NB4 (cell line): ENCODE results near the gene PDE6B.

Source experiments
- DNase-seq: peaks from one replicate; pipeline ENCODE4 v3.0.0; 2010; ENCODE audit warnings: low read depth
- H3K4me3 ChIP-seq: one replicate; pipeline ENCODE4 v1.5.1; 2011; ENCODE audit warnings: mild to moderate bottlenecking, low read depth, low read length, moderate library complexity
- MYC ChIP-seq: IDR thresholded peaks from 2 replicates; pipeline ENCODE4 v1.6.1; 2011; ENCODE audit warnings: low read depth, low read length
- POLR2A ChIP-seq: IDR thresholded peaks from 2 replicates; pipeline ENCODE4 v1.6.1; 2011; ENCODE audit warnings: mild to moderate bottlenecking; ENCODE audit not compliant: insufficient read length; ENCODE audit errors: extremely low read depth
- TF ChIP-seq, protein P1 (sequence below): IDR thresholded peaks from 2 replicates; pipeline ENCODE4 v1.6.1; 2011; ENCODE audit warnings: low read depth, low read length
- TF ChIP-seq, protein P2 (sequence below): IDR thresholded peaks from one replicate; pipeline ENCODE4 v1.5.1; 2012; ENCODE audit warnings: low read depth, low read length

PDE6B gene

DNA sequence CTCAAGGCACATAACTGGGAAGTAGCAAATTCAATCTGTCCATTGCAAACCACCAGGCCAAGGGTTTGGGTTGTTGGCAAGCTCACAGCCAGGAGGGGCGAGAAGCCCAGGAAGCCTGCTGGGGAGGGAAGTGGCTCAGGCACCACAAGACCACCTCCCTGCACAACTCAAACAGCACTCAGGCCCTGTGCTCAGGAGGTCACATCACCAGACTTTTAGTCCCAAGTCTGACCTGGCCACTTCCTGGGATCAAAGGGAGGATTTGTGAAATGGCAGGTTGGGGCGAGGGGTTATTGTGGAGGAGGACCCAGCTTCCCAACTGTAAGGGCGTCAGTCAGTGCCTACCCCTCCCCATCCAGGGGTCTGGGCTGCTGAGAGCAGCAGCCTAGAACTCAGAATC, 46.4 kb downstream of the PDE6B start:
- H3K4me3 ChIP-seq: no peak overlapping the region
- no peak for DNase-seq
- TF ChIP-seq MYC (no peak), POLR2A (no peak)

DNA sequence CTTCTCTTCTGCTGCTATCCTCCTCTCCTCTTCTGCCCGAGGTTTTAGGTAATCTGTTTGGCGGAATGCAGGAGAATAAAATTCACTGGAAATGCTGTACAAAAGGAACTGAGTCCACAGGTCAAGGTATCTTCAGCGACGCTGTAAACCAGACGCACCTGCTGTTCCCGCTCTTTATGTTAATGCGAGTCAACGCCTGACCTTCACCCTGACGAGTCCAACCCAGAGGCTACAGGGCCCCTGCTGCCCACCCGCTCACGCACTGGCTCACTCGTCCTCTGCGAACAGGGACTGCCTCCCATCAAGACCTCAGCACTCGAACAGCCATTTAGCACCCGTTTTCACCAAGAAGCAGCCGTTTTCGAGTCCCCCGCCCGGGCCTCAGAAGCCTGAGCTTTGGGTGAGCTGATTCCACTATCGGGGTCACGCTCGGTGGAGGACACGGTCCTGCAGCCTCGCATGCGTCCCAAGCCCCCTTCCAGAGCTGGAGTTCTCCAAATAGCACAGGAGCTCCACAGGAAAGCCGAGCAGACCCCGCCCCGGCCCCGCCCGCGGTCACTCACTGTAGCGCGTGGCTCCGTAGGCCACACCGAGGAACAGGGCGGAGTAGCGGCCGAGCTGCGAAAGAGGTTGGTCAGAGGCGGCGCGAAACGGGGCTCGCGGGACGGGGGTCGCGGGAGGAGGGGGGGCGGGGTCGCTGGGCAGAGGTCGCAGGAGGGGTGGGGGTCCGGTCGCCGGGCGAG, 48.1 kb downstream of the PDE6B start:
- peak overlapping the region; percentile 84 for H3K4me3 ChIP-seq
- no peak for TF ChIP-seq MYC
- TF ChIP-seq POLR2A: no peak
- TF ChIP-seq, protein P1, sequence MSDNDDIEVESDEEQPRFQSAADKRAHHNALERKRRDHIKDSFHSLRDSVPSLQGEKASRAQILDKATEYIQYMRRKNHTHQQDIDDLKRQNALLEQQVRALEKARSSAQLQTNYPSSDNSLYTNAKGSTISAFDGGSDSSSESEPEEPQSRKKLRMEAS: no peak
- TF ChIP-seq, protein P2, sequence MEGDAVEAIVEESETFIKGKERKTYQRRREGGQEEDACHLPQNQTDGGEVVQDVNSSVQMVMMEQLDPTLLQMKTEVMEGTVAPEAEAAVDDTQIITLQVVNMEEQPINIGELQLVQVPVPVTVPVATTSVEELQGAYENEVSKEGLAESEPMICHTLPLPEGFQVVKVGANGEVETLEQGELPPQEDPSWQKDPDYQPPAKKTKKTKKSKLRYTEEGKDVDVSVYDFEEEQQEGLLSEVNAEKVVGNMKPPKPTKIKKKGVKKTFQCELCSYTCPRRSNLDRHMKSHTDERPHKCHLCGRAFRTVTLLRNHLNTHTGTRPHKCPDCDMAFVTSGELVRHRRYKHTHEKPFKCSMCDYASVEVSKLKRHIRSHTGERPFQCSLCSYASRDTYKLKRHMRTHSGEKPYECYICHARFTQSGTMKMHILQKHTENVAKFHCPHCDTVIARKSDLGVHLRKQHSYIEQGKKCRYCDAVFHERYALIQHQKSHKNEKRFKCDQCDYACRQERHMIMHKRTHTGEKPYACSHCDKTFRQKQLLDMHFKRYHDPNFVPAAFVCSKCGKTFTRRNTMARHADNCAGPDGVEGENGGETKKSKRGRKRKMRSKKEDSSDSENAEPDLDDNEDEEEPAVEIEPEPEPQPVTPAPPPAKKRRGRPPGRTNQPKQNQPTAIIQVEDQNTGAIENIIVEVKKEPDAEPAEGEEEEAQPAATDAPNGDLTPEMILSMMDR: no peak
- DNase-seq: peak; percentile 58

DNA sequence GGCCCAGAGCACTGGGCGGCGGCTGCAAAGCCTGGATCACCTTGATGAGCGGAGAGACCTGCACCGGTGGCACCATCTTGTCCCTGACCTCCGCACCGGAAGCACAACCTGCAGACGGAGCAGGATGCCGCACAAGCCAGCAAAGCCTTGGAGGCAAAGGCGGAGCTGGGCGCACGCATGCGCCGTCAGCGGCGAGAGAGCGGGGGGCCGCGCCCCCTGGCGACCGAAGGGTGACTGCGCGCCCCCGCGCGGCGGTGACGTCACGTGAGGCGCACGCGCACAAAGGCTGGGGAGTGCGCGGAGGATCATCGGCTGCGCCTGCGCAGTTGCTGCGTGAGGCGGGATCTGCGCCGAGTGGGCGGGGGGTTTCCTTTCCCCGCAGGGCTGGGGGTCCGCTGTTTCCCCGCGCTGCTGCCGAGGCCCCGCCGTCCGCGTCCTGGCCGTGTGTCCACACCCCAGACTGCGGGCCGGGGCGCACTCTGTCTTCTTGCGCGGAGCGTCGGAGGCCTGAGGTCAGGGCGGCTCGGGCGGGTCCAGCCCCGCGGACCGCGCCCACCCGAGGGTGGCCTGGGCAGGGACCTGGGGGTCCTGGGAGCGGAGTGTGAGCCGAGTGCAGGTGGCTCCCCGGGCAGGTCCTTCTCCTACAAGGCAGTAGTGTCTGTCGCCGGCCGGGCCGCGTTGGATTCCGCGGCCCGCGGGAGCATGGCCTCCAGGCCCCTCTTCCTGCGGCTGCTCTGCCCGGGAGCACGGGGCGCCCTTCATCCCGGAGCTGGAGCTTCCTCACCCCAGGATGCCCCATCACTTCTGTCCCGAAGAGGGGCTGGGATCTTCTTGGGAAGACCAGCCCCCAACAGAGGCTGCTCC, 49.0 kb downstream of the PDE6B start, which contains the start of the genes ATP5ME and MYL5:
ATP5ME (minus strand) TSS at position 105 of the 864 bp plus-strand sequence; CDS start at position 76, 29 bp downstream.
MYL5 (plus strand) TSS at position 371 of the 864 bp plus-strand sequence. CDS start 3,485 bp downstream, outside the sequence.
- peak within 1 kb of the TSS; percentile 84 for H3K4me3 ChIP-seq
- DNase-seq: peak; percentile 97
- TF ChIP-seq POLR2A (peak; percentile 88), MYC (peak; percentile 63)
- TF ChIP-seq, protein P2: peak; percentile 98
- TF ChIP-seq, protein P1: peak; percentile 88

DNA sequence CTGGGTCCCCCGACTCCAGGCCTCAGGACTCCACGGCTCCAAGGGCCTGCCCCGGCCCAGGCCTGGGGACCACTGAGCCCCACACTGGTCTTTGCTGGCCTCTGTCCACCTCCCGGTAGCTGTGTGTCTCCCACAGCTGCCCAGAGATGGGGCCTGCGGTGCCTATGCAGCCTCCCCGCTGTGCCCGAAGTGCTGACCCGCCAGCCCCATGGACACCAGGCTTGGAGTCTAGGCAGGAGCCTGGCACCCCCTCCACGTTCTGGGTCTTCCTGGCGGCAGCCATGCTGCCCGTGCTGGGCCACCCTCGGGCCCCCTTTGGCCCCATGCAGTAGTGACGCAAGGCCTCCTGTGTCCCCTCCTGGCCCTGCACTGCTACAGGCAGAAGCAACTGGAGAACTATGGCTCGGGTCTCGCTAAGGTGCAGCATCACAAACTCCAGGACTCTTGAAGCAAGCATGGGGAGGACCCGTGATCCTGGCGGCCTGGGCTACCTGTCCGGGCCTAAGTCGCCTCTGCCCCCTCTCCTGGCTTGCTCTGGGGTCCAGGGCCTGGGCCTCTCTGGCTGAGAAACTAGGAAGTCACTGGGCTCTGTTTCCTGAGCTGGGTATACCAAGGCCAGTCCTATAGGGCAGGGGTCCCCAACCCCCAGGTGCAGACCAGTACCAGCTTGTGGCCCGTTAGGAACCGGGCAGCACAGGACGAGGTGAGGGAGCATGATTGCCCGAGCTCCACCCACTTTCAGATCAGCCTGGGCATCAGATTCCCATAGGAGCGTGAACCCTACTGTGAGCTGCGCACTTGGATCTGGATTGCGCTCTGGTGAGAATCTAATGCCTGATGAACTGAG, 49.9 kb downstream of the PDE6B start:
- DNase-seq: peak; percentile 69
- no peak for TF ChIP-seq MYC
- TF ChIP-seq POLR2A: peak; percentile 24
- TF ChIP-seq, protein P1: peak; percentile 12; the same call in 1 of the 2 replicates
- peak overlapping the region; percentile 78 for H3K4me3 ChIP-seq

DNA sequence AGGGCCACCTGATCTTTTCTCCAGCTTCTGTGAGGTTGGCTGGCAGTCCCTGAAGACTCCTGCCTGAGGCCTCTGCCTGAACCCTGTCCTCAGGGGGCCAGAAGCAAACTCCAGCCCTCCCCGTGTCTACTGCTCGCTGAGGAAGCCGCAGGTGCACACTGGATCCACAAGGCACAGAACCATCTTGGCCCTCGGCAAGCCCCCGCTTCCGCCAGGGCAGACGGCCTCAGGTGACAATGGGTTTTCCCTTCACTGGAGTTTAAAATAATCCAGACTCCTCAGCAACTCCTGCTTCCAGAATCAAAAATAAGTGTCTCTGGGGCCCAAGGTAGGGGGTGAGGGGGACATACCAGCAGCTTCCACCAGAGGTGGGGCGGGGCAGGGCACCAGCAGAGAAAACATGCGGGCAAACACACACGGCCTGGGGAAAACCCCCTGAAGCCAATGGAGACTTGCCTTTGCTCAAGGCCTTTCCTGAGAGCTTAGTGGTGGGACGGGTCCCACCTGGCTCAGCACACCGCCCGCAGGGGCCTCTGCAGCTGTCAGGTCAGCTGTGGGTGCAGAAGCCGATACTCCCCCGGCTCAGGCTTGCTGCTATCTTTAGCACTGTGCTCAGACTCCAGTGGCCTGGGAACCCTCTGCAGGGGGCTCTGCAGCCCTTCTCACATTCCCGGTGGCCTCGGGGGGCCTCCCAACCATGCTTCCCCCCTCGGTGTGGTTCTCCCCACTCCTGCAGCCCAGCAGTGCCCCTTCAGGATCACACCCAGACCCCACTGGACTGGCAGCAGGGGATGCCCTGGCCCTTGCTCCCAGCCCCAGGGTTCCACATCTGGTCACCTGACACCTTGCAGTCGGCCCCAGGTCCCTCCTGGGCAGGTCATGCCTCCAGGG, 50.9 kb downstream of the PDE6B start:
- DNase-seq: peak; percentile 66
- no peak overlapping the region for H3K4me3 ChIP-seq
- TF ChIP-seq, protein P1: 0 out of 2 replicates have a peak, but pooled peaks have one; percentile 38
- TF ChIP-seq POLR2A: no peak
- TF ChIP-seq MYC: peak; percentile 37; the same call in 1 of the 2 replicates
- TF ChIP-seq, protein P2: no peak

DNA sequence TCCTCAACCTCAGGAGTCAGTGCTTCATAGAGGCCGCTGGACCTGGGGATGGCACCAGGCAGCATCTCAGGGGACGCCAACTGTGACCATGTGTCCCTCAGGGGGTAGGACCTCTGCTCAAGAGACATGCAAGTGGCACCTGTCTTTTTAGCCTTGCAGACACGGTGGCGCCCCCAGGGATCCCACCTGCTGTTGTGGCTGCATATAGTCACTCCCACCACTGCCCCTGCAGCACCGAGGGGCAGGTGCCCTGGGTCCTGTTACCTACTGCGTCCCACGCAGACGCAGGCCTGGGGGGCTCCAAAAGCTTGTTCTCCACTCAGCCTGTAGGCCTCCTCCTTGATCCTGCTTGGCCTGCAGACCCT, 51.5 kb downstream of the PDE6B start:
- no peak overlapping the region for H3K4me3 ChIP-seq
- TF ChIP-seq POLR2A (no peak), MYC (no peak)
- TF ChIP-seq, protein P1: no peak
- TF ChIP-seq, protein P2: no peak
- DNase-seq: no peak
